ENCODE measurements around the gene PICALM.

The PICALM gene

DNA sequence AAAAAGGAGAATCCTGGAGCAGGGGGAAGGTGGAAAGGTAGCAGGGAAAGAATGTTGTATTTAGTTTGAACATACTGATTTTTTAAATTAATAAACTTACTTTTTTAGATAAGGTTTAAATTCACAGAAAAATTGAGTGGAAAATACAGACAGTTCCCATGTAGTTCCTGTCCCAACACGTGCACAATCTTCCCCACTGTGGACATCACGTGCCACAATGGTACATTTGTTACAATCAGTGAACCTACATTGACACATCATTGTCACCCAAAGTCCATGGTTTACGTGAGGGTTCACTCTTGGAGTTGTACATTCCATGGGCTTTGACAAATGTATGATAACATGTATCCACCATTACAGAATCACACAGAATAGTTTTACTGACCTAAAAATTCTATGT is 10.5 kb upstream of the PICALM start:
- DNase-seq, result no peak

DNA sequence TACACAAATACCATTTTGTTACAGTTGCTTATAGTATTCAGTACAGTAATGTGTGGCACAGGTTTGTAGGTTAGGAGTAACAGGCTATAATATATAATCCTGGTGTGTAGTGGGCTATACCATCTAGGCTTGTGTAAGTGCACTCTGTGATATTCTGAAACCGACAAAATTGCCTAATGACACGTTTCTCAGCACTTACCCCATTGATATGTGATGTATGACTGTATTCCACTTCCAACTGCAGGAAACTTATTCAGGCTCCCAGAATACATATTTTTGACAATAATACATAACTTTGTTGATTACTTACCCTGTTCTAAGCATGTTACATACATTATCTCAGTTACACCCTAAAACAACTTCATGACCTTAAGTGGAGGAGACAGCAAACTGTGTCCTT is 5.1 kb upstream of the PICALM start:
- DNase-seq, result no peak

DNA sequence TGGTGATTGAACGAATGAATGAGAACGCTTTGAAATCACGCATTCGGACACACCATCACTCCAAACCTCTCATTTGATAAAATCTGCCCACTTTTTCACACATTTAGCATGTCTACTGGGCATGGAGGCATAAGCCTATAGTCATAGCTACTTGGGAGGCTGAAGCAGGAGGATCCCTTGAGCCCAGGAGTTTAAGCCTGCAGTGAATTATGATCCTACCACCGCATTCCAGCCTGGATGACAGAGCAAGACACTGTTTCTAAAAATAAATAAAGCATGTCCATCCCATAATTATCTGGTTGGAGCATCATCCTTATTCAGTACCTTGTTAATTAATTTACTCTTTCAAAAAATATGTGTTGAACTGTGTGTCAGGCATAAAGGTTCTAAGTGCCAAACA is 3.3 kb upstream of the PICALM start:
- no peak for DNase-seq

DNA sequence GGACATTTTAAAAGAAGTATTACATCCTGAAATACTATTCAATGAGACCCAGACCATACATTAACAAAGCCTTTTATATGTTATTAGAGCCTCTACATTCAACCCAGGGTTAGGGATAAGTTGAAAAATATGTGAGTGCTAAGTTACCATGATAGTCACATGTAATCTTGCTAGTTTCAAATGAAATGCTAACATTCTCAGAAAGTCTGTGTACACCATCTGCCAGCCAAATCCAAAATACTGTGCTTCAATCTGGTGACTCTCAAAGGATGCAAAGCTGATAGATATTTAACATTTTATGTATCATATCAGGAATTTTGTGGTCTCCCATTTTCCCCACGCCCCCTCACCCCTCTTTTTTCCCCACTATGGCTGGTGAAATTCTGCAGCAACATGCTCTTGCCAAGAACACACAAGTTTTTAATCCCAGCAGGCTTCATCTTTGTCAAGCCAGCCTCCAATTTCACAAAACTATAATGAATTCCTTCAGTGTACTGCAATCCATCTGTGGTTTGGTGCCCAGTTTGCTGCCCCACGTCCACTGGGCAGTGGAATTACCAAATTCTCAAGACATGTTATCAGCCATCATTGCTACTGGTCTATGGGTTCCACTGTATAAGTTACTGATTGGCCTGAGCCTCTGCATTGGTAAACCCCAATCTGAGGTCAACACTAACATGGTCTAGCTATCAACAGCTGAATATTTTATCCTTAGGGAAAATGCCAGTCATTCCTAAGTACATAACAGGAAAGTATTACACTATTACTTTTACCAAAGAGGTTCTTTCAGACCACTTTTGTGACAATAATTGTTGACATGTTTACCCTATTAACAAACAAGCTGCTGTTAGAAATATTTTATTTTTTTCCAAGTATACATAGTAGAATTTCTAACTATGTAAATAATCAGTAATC is 1.5 kb upstream of the PICALM start:
- no peak for DNase-seq

DNA sequence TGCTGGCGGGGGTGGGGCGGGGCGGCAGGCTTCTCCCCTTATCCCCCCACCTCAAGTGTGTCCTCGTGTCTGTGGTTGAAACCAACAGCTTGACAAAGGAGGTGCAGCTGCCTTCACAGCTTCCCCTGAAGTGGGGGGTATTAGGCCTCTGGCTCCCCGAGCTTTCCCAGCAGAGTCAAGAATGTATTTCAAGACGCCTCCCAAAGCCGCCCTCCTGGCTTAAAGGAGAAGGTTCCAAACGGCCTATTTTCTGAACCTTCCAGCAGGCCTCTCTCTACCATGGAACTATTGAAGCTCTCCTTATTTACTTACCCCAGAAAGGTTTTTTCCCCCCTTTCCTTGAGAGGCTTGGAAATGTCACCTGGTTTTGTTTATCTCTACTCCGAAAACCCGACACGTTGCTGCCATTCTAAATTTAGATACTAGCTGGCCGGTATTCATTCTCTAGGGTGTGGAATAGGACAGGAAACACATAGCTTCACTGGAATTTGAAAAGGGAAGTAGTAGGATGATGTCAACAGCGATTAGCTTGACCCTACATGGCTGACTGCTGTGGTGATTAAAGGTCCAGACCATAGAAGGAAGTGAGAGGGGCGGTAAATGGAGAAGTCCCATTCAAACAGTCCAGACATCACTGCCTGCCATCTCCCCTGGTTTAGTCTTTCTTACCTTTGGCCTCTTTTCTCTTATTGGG is 671 bp upstream of the PICALM start:
- DNase-seq, result peak; percentile 58 to 78

DNA sequence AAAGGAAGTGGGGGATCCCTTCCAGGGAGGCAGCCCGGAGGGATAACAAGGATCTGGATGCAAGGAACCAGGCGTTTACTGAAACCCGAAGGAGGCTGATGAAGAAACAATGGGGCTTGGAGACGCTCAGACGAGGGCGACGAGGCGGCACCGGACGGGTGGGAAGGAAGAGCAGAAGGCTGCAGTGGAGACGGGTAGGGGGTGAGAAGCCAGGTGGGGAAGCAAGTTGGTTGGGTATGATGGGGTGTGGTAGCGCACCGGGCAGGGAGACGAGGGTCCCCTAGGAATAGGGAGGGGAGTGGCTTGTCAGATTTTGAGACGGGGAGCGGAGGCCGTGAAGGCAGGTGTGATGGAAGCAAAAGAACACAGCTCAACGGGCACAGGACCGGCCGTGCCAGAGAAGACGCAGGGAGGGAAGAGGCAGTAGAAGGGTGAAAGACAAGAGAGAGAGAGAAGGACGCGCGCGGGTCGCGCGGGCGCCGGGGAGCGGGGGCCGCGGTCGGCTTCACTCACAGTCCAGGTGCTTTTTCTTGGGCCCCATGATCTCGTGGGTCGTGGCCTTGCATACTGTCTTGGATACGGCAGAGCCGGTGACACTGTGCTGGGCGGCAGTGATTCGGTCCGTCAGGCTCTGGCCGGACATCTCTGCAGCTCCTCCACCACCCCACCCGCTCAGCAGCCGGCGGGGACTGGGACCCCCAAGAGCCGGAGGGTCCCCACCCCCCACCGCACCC is 579 bp downstream of the PICALM start:
- DNase-seq, result peak; percentile 41 to 49

DNA sequence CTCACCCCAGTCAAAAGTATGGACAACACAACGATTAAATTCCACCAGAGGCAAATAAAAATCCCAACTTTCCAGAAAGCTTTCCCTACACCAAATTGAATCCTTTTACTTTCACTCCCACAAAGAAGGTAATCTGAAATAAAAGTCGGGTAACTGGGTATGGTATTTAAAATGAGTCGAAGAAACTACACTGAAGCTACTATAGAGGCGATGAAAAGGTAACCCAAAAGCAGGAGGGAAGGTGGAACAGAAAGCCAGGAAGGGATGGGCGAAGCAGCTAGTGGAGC is 1.1 kb downstream of the PICALM start:
- no peak for DNase-seq

DNA sequence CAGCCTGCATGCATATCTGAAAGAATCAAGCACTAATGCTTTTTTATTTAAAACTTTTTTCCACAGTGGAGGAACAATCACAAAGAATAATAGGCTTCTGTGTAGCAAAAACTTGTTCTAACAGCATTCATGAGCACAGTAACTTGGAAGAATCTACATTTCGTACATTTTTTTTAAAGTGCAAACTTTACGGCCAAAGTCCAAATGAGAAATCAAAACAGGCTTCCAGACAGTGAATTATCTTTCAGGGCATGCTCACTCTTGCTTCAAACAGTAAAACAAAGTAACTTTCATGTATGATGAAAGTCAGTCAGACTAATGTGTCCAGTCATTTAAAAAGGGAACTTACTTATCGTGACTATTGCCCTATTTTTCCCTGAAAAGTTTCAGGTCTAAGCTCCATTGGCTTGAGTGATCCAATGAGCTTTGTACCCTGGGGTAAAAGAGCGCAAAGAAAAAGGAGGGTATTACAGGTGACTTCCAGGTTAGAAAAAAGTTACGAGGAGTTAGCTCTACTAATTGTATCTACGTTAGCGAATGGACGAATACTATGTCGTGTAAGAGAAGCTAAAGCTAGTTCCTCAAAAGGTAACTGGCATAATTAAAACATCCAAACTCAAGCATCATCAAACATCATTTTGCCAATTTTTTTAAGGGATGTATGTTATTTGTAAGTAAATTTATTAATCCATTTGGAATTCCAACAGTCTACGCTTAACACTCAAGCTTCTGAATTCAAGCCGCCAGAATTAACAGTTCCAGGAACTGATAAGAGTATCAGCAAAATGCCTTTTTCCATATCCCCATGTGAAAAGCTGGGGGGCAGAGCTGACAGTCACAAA is 1.7 kb downstream of the PICALM start:
- peak in 1 of 2 donors; percentile 48 for DNase-seq

DNA sequence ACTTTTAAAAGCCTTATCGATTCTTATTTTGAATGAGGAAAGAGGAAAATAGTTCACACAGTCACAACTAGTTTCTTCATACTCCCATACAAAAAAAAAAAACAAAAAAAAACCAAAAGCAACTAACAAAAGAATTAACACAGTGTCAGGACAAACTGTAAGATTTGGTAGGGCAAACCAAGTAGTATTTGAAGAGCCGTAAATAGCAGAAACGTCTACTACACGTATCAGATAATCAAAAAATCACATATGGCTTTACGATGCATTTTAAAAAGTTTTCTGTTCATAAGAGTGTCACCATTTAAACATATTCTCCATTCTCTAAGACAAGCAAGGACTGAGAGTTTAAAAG is 2.3 kb downstream of the PICALM start:
- no peak for DNase-seq

DNA sequence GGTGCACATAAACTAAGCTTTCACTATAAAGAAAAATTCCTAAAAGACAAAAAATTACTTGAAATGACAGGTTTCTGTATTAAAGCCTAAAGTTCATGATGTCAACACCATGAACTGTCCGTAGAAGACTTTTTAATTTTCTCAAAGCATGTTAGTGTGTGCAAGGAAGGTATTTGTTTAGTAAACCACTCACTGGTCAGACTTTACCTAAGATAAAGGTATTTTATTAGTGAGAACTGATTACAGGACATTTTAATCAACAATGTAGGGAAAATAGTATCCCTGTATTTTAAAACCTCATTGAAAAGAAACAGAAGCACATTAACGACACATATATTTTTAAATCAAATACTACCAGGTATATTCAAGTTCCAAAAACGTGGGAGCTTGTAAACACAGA is 2.9 kb downstream of the PICALM start:
- no peak for DNase-seq

DNA sequence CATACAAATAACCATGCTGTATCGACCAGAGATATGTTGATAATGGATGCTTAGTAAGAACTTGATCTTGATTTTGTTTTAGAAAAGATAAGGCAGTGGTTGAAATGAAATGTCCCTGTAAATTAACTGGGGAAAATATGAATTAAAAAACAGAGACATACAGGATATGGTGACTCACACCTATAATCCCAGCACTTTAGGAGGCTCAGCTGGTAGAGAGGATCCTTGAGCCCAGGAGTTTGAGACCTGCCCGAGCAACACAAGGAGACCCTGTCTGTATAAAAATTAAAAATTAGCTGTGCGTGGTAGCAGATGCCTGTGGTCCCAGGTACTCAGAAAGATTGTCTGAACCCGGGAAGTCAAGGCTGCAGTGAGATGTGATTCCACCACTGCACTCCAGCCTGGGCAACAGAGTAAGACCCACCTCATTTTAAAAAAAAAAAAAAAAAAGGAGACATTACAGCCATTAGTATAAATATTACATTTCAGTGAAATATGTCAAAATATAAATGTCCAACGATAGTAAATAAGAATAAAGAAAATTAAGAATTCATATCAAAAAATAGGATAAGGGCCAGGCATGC is 4.6 kb downstream of the PICALM start:
- DNase-seq, result no peak

DNA sequence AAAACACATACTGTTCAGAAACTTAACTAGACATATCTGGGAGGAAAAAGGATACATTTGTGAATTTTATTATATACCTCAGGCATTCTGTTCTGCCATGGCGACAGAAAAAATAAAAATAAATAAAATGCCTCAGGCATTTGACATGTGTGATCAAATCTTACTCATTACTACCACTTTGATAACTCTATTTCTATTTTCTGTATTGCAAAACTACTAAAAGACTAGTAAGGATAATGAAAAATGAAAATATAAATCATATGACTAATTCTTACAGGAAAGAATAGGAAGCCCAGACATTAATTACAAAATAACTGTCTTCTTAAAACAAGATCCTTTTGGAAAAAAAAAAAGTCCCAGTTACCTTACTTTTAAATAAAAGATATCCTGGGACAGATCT is 5.3 kb downstream of the PICALM start:
- DNase-seq, result no peak

DNA sequence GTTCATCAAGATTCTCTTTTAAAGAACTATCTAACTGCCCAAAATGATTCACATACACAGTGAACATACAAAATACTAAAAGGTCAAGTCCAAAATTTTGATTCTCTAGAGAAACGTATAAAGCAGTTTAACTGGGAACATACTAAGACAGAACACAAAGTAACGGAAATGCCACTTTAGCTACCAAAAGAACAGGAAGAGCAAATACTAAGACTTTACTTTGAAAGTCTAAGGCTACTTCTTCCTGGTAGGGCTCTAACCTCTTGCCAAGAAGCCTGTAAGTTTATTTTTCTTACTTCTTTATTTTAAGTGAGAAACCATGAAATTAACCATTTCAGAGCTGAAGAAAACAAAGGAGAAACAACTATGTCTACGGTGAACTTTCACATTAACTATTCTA is 6.2 kb downstream of the PICALM start:
- peak in 1 of 2 donors; percentile 59 for DNase-seq

DNA sequence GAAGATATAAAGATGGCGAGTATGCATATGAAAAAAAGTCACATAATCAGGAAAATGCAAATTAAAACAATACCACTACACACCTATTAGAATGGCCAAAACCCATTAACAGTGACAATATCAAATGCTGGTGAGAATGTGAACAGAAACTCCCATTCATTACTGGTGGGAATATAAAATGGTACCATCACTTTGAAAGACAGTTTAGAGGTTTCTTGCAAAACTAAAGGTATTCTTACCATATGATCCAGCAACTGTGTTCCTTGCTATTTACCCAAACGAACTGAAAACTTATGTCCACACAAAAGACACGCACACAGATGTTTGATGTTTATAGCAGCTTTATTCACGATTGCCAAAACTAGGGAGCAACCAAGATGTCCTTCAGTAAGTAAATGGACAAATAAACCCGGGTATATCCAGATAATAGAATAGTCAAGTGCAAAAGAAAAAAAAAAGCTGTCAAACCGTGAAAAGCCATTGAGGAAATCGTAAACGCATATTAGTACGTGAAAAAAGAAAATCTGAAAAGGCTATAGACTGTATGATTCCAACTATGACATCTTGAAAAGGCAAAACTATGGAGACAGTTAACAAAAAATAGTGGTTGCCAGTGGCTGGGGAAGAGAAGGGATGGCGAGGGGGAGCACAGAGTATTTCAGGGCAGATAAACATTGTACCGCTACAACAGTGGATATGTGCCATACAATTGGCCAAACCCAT is 7.2 kb downstream of the PICALM start:
- no peak for DNase-seq

DNA sequence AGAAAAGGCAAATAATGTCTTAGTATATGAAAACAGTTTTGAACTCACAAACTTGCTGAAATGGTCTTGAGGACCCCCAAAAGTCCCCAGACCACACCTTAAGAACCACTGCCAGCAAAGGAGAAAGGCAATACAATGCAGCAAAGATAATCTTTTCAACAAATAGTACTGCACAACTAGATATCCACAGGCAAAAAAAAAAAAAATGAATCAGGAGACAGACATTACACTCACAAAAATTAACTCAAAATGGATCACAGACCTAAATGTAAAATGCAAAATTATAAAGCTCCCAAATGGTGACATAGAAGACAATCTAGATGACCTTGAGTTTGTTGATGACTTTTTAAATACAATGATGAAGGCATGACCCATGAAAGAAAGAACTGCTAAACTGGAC is 8.3 kb downstream of the PICALM start:
- no peak for DNase-seq

DNA sequence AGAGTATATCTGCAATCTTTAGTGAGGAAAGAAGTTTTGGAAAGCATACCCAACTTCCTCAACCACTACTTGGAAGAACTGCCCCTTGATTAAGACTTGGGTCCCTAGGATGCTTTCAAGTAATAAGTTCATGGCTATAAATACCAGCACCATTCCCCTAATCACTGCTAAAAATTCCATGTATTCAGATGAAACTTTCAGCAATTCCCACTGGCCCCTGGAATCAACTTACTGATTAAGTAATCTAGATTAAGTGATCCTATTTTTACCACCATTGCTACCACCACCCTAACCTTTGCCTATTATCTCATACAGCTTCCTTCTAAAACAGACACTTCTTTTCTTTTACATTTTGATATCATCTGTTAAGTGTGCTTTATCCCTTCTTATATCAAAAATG is 10.5 kb downstream of the PICALM start:
- DNase-seq, result no peak

DNA sequence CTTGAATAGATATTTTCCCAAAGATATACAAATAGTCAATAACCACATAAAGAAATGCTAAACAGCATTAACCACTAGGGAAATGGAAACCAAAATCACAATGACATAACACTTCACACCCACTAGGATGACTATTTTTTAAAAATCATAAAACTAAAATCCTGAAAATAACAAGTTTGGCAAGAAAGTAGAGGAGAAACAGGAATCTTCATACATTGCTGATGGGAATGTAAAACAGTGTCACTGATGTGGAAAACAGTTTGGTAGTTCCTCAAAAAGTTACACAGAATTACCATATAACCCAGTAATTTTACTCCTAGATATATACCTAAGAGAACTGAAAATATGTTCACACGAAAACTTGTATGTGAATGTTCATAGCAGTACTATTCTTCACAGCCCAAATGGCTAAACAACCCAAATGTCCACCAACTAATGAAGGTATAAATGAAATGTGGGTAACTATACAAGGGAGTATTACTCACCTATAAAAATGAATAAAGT is 12.5 kb downstream of the PICALM start:
- DNase-seq, result no peak

DNA sequence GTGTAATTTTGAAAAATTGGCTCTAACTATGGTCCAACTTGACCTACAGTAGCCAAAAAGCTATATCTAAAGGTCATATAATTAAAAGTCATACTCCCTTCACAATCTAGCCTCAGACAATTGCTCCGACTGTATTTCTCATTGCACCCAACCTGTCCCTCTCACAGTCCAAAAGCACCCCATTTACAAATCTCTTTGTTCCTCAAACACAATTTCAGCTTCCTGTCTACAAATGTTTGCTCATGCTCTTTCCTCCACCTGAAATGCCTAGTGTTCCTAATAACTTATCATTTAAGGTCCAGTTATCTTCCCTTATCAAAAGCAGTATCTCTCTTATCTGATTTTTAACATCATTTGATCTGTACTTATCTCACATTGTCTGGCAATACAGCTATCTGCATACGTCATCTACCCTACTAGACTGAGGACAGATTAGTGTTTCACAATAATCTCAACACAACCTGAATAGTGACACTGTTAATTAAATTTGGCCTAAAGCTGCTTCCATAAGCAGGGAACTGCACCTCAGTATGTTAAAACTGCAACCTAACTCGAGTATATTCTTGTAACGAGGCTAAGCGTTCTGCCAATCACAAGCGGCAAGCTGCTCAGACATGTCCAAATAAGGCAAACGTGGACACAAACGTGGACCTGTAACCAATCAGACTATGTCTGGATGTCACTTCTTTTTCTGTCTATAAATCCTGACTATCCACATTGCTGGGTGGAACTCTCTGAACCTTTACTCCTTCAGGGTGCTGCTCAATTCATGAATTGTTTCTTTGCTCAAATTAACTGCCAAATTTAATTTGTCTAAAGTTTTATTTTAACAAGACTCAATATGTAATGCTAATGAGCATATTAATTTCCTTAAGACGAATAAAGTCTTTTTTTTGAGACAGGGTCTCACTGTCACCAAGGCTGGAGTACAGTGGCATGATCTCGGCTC is 15.9 kb downstream of the PICALM start:
- no peak for DNase-seq

DNA sequence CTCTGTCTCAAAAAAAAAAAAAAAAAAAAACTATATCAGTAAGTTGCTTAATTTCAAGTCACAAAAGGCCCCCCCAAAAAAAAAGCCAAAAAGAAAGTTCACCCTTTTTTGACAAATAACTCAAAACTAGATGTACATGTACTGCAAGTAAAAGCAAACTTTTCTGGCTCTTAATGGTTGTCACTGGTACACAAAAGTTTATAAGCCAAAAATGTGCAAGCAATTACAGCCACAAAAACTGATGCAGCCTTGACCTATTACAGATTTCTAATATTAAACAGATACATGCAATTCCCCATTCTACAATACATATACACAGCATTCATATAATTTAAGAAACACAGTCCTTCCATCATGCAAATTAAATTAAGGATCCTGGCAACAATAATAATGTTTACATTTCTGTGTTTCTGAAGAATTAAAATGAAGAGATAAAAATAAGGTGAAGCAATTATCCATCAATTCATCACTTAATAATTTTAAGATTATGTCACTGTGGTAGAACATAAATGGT is 18.6 kb downstream of the PICALM start:
- no peak for DNase-seq

DNA sequence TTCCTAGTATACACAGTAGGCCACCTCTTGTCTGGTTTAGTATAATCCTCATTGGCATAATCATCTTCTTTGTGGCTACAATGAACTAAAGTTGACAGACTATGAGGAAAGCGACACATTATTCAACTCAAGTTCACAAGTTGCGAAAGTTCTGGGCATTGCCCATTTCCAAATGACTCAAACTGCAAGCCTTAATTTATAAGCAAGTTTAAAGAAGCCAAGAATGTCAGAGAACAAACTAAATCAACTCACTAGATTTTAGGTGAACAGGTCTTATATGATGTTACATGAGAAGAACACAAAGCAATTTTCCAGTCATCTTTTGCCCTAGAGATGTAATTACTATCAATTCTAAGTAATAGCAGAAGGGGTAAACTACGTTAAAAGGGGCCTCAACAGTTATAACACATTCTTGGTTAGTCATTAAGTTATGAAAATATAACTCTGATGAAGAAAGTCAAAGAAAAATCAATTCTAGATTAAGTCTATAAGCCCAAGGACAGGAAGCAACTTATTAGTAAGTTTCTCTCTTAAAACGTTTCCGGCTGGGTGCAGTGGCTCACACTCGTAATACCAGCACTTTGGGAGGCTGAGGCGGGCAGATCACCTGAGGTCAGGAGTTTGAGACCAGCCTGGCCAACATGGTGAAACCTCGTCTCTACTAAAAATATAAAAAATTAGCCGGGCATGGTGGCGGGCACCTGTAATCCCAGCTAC is 21.5 kb downstream of the PICALM start:
- peak; percentile 34 to 64 for DNase-seq
